HG03103 (cell line): ENCODE results near the gene ZXDB.
"Not testable (repeated sequence)": the region's sequence is repeated elsewhere in the genome, so short reads cannot be mapped to it uniquely, and the experiment has no call there.

ENCODE experiments used
- ATAC-seq: cut with Tn5 transposase; IDR thresholded peaks from one replicate; pipeline ENCODE4 v1.9.1; 2021; ENCODE audit warnings: low read depth; ENCODE audit not compliant: unreplicated experiment

Gene ZXDB

DNA sequence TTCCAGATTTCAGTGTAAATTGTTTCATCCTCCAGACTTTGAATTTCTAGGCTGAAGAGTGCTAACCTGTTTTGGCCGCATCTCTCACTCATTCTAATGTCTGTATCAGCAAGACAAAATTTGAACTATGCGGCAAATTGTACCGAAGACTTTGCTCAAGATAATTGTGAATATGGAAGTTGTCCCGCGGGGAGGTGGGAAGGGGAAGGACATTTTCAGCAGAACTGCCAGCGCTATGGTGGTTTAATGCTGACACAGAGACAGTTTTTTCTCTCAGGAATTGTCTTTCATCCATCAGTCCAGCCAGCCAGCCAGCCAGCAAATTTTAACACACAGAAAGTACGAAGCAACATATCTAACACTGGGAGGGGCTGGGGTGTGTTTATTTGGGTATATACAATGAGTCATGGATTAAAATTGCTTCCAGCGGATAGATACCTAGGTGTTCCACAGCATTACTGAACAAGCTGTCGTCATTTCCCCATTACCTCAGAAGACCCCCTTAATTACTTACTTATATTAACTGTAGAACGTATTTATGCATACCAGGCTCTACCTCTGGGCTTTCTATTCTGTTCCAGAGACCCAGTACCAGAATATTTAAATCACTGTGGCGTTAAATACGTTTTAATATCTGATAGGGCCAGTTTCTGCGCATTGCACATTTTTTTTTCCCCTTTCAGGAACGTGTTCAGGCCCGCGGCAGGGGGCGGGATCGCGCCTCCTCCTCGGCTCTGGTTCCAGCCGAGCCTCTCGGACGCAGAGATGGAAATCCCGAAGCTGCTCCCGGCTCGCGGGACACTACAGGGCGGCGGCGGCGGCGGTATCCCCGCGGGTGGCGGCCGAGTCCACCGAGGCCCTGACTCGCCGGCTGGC lies at the start of gene ZXDB:
ZXDB (plus strand) TSS at position 728 of the 876 bp plus-strand sequence; CDS start at position 766, 38 bp downstream.
- ATAC-seq = peak; percentile 35

DNA sequence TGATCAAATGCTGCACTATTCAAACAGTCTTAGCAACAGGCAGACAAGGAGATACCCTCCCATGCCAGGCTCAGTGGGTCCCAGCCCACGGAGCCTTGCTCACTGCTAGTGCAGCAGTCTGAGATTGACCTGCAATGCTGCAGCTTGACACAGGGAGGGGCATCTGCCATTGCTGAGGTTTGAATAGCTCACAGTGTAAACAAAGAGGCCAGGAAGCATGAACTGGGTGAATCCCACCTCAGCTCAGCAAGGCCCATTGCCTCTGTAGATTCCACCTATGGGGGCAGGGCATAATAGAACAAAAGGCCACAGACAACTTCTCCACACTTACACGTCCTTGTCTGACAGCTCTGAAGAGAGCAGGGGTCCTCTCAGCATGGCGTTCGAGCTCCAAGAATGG lies 26.6 kb upstream of the ZXDB start:
- ATAC-seq = no peak

DNA sequence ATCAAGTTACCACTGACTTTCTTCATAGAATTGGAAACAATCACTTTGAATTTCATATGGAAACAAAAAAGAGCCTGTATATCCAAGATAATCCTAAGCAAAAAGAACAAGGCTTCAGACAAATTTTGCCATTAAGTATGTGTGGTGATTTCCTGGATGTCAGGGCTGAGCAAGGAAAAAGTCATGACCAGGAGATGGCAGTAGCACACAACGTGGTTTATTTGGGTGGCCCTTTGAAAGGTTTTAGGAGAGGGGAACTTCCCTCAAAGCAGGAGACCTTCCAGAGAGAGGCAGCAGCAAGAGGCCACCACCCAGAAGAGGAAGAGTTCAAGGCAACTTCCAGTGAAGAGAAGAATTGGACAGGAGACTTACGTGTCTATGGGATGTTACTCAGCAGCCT lies 18.1 kb upstream of the ZXDB start:
- ATAC-seq = no peak

DNA sequence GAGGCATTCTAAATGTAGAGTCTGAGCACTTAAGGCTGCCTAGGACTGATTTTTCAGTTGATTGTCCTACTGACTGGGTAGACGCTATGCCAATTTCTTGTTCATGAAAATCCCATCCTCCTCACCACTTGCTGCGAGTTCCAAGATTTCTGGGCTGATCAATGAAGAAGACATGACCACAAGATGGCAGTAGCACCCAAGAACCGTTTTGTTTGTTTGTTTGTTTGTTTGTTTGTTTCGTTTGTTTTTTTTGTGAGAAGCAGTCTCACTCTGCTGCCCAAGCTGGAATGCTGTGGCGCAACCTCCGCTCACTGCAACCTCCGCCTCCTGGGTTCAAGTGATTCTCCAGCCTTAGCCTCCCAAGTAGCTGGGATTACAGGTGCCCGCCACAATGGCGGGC lies 8.9 kb upstream of the ZXDB start:
- not testable (repeated sequence) for ATAC-seq

DNA sequence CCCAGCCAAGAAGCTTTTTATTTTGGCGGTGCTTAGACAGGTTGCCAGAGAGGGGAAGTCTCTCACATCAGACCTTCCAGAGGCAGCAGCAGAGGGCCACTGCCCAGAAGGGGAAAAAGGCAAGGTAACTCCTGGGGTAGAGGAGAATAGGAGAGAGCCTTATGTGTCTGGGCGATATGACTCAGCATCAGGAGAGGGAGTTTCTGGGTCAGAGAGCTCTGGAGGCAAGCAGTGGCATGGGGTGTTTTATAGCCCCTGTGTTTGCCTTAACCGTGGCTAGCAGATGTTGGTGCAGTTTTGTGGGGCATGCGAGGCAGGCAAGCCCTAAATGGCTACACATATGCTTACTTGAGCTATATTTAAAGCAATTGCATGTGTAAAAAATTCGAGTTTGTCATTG lies 8.3 kb upstream of the ZXDB start:
- ATAC-seq = no peak

DNA sequence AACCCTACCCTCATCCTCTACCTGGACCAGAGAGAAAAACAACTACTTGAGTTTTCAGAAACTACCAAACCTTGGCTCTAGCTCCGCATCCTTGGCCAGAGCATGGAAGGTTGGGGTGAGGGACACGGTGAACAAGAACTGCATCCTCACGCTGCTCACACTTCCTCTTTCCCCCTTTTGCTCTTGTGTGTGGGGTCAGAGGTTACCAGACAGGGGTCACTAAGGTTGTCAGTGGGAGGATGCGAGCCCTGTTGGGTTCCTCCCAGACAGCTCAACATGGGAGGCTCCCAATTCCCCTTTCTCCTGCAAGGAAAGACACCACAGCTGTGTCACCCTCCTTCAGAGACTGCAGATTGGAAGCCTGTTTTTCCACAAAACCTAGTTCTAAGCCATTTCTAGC lies 5.5 kb upstream of the ZXDB start:
- no peak for ATAC-seq

DNA sequence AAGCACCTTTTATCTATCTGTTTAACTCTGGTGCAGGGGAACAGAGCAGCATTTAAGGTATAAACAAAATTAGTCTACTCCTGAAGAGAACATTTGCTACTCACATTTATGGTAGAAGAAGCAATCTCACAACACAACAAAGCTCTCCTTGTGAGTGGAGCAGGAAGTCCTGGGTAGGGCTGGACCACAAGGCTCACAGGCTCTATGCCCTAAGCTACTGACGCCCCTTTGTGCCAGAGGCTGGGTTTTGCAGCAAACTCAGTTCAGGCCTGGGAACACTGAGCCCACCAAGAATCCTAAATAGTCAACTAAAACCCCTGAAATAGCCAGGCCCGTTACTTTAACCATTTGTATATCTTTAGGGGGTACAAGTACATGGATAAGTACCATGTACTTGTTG lies 4.7 kb upstream of the ZXDB start:
- ATAC-seq = no peak

DNA sequence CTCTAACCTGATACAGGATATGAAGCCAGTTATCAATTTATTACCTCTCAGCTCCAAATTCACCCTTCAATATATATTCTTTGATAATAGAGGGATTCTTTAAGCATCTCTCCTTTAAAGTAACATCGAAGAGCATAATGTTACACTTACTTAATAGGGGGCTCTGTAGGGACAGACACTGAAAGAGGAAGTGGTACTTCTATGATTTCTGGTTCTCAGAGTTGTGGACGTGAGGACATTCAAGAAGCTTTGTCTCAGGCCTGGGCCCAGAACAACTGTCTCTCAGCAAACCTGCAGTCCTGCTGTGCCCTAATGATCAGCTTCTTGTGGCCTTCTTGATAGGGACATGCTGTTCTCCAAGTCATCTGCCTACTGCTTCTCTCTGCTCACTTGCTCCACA lies 4.2 kb upstream of the ZXDB start:
- peak; percentile 52 for ATAC-seq

DNA sequence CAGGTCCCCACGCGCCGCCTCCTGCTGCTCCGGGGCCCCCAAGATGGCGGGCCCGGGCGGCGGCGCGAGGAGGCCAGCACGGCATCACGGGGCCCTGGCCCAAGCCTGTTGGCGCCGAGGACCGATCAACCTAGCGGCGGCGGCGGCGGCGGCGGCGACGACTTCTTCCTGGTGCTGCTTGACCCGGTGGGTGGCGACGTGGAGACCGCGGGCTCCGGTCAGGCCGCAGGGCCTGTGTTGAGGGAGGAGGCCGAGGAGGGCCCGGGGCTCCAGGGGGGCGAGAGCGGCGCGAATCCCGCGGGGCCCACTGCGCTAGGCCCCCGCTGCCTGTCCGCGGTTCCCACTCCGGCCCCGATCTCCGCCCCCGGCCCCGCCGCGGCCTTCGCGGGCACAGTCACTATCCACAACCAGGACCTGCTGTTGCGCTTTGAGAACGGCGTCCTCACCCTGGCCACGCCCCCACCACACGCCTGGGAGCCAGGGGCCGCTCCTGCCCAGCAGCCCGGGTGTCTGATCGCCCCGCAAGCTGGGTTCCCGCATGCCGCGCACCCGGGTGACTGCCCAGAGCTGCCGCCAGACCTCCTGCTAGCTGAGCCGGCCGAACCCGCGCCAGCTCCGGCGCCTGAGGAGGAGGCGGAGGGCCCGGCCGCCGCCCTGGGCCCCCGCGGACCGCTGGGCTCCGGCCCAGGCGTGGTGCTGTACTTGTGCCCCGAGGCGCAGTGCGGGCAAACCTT lies 516 bp downstream of the ZXDB start:
- ATAC-seq = peak; percentile 54

DNA sequence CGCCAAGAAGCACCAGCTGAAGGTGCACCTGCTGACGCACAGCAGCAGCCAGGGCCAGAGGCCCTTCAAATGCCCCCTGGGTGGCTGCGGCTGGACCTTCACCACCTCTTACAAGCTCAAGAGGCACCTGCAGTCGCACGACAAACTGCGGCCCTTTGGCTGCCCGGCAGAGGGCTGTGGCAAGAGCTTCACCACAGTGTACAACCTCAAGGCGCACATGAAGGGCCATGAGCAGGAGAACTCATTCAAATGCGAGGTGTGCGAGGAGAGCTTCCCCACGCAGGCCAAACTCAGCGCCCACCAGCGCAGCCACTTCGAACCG lies 1.0 kb downstream of the ZXDB start:
- ATAC-seq = peak; percentile 45

DNA sequence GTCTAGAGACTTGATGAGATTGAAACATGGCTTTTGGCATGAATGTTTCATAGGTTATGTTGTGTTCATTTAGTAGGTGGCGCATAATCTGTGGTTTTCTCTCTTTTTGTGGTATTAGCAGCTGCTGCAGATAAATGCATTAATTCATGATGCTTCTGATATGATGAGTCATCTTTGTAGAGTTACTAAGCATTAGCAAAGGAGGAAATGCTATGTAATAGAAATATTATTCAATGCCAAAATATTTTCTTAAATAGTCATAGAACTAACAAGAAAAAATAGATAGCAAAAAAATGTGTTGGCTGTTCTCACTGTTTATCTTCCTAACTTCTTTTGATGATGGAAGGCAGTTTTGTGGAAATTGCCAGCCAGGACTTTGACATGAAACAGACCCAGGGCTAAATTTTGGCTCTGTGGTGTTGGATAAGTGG lies 3.6 kb downstream of the ZXDB start:
- no peak for ATAC-seq

DNA sequence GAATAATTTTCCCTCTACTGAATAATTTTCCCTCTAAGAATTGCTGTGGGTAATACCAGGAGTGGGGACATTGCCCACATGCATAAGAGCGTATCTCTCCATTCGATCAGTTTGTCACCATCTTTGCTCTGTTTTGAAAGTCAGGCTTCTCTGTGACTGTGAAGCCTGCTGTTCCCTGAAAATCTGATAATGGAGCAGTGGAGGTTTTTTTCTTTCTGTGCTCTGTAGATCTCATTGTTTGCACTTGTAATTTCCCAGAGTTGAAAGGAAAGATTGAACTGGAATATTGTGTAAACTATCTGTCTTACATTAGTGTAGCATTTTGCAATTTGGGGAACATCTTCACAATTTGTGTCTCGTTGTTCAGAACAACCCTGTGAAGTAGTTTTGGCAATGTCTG lies 4.3 kb downstream of the ZXDB start:
- no peak for ATAC-seq

DNA sequence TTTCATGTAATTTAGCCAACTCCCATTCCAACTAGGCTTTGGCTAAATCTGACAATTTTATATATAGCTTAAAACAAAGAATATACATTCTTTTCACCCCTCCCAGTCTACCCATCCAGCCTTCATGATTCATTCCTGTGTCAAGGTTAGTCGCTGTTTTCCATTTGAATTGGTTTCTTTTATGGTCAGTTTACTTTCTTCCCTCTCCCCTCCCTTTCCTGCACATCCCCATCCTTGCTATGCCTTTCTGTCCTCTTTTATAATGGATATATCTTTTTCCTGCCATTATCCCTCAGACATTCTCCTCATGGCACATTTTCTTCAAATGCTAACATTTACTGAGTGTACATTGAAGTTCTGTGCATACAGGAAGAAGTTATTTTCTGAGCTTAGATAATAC lies 4.7 kb downstream of the ZXDB start:
- ATAC-seq = no peak

DNA sequence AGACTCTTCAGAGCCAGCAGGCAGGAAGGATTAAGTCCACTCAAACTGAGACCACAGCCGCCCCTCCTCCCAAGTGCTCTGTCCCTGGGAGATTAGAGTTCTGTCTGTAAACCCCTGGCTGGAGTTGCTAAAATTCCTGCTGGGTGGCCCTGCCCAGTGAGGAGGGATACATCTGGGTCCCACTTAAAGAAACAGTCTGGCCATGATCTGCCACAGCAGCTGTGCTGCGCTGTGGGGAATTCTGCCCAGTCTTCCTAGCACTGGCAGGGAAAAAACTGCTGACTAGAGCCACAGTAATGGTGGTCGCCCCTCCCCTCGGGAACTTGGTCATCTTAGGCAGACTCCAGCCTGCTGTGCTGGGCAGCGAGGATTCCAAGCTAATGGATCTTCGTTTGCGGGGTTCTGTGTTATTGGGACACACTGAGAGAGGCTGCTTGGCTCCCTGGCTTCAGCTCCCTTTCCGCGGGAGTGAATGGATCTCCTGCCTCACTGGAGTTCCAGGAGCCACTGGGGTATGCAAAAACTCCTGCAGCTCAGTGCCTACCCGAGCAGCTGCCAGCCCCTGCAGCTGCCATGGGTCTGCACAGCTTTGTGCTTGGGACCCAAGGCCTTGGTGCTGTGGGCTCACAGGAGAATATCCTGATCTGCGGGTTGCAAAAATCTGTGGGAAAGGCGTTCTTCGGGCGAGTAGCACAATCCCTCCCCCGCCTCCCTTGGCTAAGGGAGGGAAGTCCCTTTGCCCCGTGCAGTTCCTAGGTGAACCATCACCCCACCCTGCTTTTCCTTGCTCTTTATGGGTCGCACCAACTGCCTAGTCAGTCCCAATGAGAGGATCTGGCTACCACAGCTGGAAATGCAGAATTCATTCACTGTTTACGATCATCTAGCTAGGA lies 15.7 kb downstream of the ZXDB start:
- no peak for ATAC-seq

DNA sequence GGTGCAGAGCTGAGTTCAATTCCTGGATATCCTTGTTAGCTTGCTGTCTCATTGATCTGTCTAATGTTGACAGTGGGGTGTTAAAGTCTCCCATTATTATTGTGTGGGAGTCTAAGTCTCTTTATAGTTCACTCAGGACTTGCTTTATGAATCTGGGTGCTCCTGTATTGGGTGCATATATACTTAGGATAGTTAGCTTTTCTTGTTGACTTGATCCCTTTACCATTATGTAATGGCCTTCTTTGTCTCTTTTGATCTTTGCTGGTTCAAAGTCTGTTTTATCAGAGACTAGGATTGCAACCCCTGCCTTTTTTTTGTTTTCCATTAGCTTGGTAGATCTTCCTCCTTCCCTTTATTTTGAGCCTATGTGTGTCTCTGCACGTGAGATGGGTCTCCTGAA lies 21.5 kb downstream of the ZXDB start:
- not testable (repeated sequence) for ATAC-seq

DNA sequence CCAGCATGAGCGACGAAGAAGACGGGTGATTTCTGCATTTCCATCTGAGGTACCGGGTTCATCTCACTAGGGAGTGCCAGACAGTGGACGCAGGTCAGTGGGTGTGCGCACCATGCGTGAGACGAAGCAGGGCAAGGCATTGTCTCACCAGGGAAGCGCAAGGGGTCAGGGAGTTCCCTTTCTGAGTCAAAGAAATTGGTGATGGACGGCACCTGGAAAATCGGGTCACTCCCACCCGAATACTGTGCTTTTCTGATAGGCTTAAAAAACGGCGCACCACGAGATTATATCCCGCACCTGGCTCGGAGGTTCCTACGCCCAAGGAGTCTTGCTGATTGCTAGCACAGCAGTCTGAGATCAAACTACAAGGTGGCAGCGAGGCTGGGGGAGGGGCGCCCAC lies 37.6 kb downstream of the ZXDB start:
- ATAC-seq = not testable (repeated sequence)

DNA sequence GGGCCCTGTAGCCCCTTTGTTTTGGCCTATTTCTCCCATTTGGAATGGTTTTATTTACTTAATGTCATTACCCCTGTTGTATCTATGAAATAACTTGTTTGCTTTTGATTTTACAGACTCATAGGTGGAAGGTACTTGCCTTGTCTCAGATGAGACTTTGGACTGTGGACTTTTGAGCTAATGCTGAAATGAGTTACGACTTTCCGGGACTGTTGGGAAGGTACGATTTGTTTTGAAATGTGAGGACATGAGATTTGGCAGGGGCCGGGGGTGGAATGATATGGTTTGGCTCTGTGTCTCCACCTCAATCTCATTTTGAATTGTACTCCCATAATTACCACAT lies 48.8 kb downstream of the ZXDB start:
- no peak for ATAC-seq

DNA sequence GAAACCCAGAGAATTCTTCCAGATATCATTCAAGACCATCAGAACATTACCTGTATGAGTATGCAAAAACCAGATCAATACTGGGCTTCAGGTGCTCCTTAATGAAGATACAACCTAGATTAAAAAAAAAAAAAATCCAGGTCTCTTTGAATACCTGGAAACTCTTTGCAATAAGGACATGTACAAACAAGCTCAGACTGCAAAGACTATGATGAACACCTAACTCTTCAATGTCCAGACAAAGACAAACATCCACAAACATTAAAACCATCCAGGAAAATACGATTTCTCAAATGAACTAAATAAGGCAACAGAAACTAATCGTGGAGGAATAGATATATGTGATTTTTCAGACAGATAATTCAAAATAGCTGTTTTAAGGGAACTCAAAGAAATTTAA lies 49.5 kb downstream of the ZXDB start:
- ATAC-seq = no peak

DNA sequence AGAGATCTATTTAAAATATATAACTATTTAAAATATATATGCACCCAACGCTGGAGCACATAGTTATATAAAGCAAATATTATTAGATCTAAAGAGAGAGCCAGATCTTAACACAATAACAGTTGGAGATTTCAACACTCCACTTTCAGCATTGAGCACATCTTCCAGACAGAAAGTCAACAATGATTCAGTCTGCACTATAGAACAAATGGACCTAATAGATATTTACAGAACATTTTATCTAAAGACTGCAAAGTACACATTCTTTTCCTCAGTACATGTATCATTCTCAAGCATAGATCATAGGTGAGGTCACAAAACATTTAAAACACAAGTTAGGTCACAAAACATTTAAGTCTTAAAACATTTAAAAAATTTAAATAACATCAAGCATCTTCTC lies 51.9 kb downstream of the ZXDB start:
- no peak for ATAC-seq

DNA sequence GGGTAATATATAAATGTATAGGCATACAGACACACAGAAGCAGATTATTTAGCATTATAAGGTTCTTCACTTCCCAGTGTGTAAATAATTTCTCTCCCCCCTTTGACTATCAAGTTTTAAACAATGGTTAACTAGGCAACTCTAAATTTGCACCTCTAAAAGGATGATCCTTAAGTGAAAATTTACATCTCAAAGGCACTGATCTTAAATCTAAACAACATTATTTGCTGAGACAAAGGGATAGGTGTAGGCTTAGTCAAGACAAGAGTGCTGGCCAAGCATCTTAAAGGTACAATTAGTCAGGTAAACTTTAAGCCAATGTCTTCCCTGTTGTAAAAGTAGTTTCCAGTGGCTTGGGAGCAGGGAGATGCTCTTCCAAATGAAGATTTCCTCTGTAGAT lies 55.2 kb downstream of the ZXDB start:
- ATAC-seq = no peak
